K562 (cell line): Measurements from ENCODE around the gene AP4E1.

ENCODE experiments used
- IRF2 ChIP-seq: sonication (generic); formaldehyde crosslinking; IDR thresholded peaks from 2 replicates; pipeline ENCODE4 v1.8.1; 2022; ENCODE audit warnings: mild to moderate bottlenecking, missing genetic modification reagents
- SMARCA5 ChIP-seq: fragments of 450-650 bp; IDR thresholded peaks from 2 replicates; pipeline ENCODE4 v1.6.1; 2016
- TF ChIP-seq, protein P1 (sequence below): fragments of 450-650 bp; formaldehyde crosslinking; IDR thresholded peaks from 2 replicates; pipeline ENCODE4 v1.4.0; 2020; ENCODE audit warnings: mild to moderate bottlenecking, mixed read lengths

- TF ChIP-seq SMARCA5 (no peak), IRF2 (no peak)
- TF ChIP-seq, protein P1, sequence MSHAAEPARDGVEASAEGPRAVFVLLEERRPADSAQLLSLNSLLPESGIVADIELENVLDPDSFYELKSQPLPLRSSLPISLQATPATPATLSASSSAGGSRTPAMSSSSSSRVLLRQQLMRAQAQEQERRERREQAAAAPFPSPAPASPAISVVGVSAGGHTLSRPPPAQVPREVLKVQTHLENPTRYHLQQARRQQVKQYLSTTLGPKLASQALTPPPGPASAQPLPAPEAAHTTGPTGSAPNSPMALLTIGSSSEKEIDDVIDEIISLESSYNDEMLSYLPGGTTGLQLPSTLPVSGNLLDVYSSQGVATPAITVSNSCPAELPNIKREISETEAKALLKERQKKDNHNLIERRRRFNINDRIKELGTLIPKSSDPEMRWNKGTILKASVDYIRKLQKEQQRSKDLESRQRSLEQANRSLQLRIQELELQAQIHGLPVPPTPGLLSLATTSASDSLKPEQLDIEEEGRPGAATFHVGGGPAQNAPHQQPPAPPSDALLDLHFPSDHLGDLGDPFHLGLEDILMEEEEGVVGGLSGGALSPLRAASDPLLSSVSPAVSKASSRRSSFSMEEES: no peak
Measured at GRCh38 chr15:51038162-51038973, 129.9 kb downstream of the AP4E1 start.
